ENCODE results near the gene PCNX2.

Gene PCNX2

DNA sequence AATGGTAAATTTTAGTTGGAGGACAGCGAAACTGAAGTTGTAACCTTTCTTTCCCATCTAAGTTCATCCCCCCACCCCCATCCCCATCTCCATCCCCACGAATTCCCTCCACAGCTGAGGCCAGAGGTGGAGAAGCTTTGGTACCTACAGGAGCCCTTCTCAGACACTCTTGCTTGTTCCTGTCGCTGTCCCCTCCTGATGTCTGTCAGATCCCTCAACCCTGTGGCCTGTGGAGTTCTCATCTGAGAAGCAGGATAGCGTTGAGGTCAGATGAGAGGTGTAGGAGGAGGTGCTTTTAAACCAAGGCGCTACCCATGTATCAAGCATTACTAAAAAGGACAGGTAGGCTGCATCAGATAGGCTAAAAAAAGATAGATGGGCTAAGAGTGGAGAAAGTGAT, 344.3 kb downstream of the PCNX2 start:
- no peak for DNase-seq

- peak; percentile 94 for DNase-seq
Observed at GRCh38 chr1:232950197-232951176, 345.0 kb downstream of the PCNX2 start, which contains the start of gene NTPCR. Gene NTPCR (plus strand): TSS chr1:232950611. CDS start chr1:232950711, 100 bp downstream.

DNA sequence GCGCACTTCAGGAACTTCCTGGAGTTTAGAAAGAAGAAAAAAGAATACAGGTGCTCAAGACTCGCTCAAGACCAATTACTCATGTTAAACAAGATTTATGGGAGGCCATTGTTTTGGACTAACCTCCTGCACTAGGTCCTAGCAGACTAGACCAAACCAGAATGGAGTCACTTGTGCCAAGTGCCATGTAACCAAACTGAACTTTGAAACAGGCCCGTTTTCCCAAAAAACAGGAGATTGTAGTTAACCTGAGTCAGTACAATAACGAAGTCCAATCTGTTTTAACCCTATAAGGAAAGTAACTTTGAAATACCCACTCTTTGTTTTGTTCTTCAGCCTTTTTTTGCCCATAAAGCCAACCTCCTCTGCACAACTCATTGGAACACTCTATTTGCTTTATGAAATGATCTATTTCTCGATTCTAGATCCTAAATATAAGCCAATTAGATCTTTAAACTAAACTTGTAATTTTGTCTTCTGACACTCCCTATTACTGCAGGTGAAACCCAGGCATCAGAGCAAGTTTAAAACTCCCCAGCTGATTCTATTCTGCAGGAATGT, 345.8 kb downstream of the PCNX2 start:
- no peak for DNase-seq

DNA sequence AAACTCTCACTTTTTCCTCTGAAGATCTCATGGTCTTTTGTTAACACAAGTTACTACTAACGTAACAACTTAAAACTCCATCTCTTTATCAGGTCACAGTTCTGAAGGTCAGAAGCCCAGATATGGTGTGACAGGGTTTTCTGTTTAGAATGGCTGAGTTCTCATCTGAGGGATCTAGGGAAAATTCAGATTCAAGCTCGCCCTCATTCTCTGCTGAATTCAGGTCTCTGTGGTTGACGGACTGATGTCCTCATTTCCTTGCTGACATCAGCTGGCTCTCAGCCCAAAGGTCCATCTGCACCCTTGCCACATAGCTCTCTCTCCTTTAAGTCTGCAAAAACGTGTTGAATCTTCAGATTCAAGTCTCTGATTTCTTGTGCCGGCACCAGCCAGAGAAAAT, 351.2 kb downstream of the PCNX2 start:
- DNase-seq, result no peak

GRCh38 chr1:232943679-232944252, 351.8 kb downstream of the PCNX2 start:
- no peak for DNase-seq

- DNase-seq, result no peak
Observed at GRCh38 chr1:232942413-232943294, 352.9 kb downstream of the PCNX2 start.

DNA sequence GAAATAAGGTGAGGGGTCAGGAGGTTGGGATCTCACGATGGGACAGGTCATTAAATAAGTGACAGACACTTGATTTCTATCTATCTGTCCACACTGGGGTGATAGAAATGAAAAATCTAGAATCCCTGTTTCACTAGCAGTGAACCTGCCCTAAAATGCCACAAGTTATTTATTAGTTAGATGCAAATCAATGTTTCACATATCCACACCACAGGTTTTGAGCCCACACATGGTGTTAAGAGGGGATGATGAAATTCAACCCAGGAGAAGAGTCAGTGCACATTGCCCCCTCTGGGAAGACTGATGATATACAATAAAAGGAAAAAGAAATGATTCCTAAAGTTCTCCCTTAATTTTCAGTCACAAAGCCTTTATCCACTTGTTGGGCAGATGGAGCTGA, 355.3 kb downstream of the PCNX2 start:
- no peak for DNase-seq

DNA sequence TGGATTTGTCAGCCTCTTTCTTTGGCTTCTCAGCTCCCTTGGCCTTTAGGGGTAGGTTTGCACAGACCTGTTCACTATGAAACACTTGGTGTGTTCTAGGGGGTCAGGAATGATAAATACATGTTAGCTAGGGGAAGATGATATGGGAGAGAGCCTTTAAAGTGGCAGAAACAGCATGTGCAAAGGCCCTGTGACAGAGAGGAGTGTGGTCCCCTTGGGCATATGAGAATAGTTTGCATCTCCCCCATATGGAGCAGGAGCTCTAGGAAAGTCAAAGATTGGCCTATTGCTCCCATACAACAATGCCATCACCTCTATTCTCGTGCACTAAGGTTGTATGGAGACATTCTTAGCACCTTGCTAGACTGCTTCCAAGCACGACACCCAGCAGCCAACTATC, 355.8 kb downstream of the PCNX2 start:
- no peak for DNase-seq

DNA sequence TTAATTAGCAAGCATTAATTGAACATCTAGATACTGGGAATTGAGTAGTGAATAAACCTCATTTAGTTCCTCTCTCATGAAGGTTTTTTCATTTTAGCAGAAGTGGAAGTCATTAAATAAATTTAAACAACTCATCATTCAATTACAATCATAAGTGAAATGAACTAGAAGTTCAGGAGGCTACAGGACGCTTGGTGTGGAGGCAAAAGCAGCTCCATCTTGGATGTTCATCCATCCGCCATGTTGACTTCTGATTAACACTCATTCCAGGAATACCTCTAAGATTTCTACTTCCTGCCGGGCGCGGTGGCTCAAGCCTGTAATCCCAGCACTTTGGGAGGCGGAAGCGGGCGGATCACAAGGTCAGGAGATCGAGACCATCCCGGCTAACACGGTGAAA, 356.6 kb downstream of the PCNX2 start:
- no peak for DNase-seq

GRCh38 chr1:232937741-232938375, 357.7 kb downstream of the PCNX2 start:
- no peak for DNase-seq

- DNase-seq, result no peak
Observed at GRCh38 chr1:232936941-232937340, 358.6 kb downstream of the PCNX2 start.

All from T-helper 9 cell (primary cell).